Measurements from ENCODE around the gene CRIP2. TPM values are rescaled to one million over a fixed set of nuclear protein-coding genes. Genes with fewer than 3 reads are reported as not detected.

Gene CRIP2
- total RNA-seq, 1 donor from 2014 or later, result 13.2 TPM

DNA sequence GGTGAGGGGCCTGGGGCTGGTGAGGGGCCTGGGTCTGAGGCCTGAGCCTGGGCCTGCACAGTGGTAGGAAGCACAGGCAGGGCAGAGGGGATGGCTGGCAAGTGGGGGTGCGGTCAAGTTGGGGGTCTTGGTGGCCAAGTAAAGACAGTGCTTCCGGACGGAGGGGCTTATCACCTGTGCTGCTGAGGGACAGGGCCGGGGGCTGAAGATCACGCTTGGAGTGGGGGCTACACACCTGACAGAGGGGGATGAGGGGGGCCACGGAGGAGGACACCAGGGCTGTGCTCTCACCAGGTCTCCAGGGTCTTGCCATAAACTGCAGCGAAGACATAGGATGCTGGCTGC, 28.6 kb downstream of the CRIP2 start:
- no peak overlapping the region for H3K4me3 ChIP-seq (ENCODE audit: low read depth, low read length)
- no peaks in the 10 kb centered on the region for H3K36me3 ChIP-seq (ENCODE audit: control insufficient read depth, insufficient read depth, low read length)
- DNase-seq (ENCODE audit: low read depth) (no peak), FAIRE-seq (no peak)
- peaks cover 3% of the 10 kb centered on the region for H3K27me3 ChIP-seq (ENCODE audit: control insufficient read depth, insufficient read depth, low read length)
- TF ChIP-seq, protein P1, sequence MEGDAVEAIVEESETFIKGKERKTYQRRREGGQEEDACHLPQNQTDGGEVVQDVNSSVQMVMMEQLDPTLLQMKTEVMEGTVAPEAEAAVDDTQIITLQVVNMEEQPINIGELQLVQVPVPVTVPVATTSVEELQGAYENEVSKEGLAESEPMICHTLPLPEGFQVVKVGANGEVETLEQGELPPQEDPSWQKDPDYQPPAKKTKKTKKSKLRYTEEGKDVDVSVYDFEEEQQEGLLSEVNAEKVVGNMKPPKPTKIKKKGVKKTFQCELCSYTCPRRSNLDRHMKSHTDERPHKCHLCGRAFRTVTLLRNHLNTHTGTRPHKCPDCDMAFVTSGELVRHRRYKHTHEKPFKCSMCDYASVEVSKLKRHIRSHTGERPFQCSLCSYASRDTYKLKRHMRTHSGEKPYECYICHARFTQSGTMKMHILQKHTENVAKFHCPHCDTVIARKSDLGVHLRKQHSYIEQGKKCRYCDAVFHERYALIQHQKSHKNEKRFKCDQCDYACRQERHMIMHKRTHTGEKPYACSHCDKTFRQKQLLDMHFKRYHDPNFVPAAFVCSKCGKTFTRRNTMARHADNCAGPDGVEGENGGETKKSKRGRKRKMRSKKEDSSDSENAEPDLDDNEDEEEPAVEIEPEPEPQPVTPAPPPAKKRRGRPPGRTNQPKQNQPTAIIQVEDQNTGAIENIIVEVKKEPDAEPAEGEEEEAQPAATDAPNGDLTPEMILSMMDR (IDR thresholded peaks at IDR 0.05; ENCODE audit: insufficient read depth, low read length, severe bottlenecking), result no peak

DNA sequence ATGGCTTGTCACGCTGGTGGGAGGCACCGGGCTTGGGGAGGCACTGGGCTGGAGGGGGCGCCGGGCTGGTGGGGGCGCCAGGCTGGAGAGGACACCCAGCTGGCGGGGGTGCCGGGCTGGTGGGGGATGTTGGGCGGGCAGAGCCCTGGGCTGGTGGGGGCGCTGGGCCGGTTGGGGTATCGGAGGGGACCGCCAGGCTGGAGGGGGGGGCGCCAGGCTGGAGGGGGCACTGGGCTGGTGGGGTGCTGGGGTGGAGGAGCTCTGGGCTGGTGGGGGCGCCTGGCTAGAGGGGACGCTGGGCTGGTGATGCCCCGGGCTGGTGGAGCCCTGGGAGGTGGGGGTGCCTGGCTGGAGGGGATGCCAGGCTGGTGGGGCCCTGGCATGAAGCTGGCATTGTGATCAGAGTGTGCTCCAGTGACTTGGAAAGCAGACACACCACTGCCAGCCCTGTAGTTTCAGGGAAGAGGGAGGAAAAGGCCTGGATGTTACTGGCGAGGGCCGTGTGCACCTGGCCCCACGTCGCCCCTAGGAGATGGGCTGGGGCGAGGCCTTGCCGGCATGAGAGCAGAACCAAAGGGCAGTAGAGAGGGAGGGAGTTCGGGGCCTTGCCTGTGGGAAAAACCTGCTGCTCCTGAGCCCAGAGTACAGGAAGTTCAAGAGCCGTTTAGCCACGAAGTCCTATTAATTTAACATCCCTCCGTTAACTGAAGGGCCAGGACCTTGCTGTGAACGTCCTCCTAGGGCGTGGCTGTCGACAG, 29.5 kb downstream of the CRIP2 start:
- Histone ChIP-seq H3K27me3 (ENCODE audit: control insufficient read depth, insufficient read depth, low read length) (peaks cover 3% of the 10 kb centered on the region), H3K36me3 (ENCODE audit: control insufficient read depth, insufficient read depth, low read length) (no peaks in the 10 kb centered on the region), H3K4me3 (ENCODE audit: low read depth, low read length) (no peak overlapping the region)
- TF ChIP-seq, protein P1 (IDR thresholded peaks at IDR 0.05; ENCODE audit: insufficient read depth, low read length, severe bottlenecking), result no peak
- DNase-seq (ENCODE audit: low read depth) (no peak), FAIRE-seq (no peak)

DNA sequence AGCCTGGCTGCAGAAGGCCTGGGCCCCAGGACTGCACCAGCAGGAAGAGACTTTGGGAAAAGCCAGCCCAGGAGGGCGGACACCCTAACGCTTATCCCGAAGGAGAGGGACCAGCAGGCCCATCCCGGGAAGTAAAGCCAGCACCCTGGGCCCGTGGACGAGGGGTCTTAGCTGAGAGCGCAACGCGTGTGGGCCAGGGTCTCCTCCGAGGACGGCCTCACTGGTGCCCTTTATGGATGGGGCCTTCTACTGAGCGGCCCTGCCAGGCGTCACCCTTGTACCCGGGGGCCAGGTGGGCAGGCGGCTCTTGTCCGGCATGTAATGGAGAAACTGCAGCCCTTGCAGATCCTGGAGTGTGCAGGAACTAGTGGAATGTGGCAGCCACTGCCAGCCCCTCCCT, 30.5 kb downstream of the CRIP2 start:
- FAIRE-seq, result no peak
- DNase-seq (ENCODE audit: low read depth), result no peak
- H3K4me3 ChIP-seq (ENCODE audit: low read depth, low read length), result no peak overlapping the region
- TF ChIP-seq, protein P1 (IDR thresholded peaks at IDR 0.05; ENCODE audit: insufficient read depth, low read length, severe bottlenecking), result no peak
- H3K27me3 ChIP-seq (ENCODE audit: control insufficient read depth, insufficient read depth, low read length), result peaks cover 3% of the 10 kb centered on the region
- no peaks in the 10 kb centered on the region for H3K36me3 ChIP-seq (ENCODE audit: control insufficient read depth, insufficient read depth, low read length)

DNA sequence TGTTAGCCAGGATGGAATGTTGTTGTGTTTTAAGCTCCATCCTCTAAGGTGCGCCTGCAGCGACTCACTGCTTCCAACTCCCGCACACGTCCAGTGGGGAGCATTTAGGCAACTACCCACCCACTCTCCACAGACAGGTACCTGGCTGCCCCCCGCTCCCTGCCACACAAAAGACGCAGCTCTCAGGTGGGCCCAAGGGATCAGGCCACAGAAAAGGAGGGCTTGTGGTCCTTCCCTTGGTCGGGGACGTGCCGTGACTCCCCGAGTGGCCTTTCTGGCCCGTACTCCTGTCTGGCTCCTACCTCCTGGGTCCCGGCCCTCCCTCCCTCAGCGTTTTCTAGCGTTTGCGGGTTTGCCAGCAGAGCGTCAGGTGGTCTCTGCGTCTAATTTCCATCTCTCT, 32.6 kb downstream of the CRIP2 start:
- Histone ChIP-seq H3K4me3 (ENCODE audit: low read depth, low read length) (no peak overlapping the region), H3K27me3 (ENCODE audit: control insufficient read depth, insufficient read depth, low read length) (peaks cover 4% of the 10 kb centered on the region), H3K36me3 (ENCODE audit: control insufficient read depth, insufficient read depth, low read length) (no peaks in the 10 kb centered on the region)
- TF ChIP-seq, protein P1 (IDR thresholded peaks at IDR 0.05; ENCODE audit: insufficient read depth, low read length, severe bottlenecking), result no peak
- FAIRE-seq (no peak), DNase-seq (ENCODE audit: low read depth) (no peak)

DNA sequence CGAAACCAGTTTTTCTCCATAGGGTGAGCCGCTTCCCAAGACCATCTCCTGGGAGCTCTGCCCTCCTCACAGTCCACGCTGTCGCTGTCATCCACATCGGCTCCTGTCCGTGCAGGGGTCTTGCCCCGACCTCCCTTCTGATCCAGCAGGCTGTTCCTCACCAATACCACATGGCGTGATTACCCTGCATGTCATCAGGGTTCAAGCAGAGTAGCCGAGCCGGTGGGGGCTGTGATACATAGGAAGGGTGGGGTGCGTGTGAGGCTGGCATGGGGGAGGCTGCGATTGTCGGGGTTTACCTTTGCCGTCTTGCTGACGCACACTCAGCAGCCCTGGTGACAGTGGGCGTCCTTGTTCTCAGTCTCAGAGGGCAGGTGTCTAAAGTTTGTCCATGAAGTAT, 33.4 kb downstream of the CRIP2 start:
- Histone ChIP-seq H3K27me3 (ENCODE audit: control insufficient read depth, insufficient read depth, low read length) (peaks cover 4% of the 10 kb centered on the region), H3K4me3 (ENCODE audit: low read depth, low read length) (no peak overlapping the region)

More for the DNA sequence above, 33.4 kb downstream of the CRIP2 start:
- TF ChIP-seq, protein P1 (IDR thresholded peaks at IDR 0.05; ENCODE audit: insufficient read depth, low read length, severe bottlenecking), result no peak
- FAIRE-seq (peak; percentile 18), DNase-seq (ENCODE audit: low read depth) (no peak)
- H3K36me3 ChIP-seq (ENCODE audit: control insufficient read depth, insufficient read depth, low read length), result no peaks in the 10 kb centered on the region

Measured in bronchial epithelial cell (primary cell).